SK-MEL-5 (cell line): Measurements from ENCODE around the gene HIC1. TPM values are rescaled to one million over a fixed set of nuclear protein-coding genes. Genes with fewer than 3 reads are reported as not detected.

ENCODE experiments used
- DNase-seq: peaks from one replicate; pipeline ENCODE4 v3.0.0-alpha.2; 2016; ENCODE audit warnings: low read depth, low spot score
- in situ Hi-C: cut with HindIII; loops from 2 replicates; pipeline ENCODE4 v1.10.0; 2016; ENCODE audit warnings: low sequenced_read_pairs, high pct_unique_total_duplicates, low pct_unique_long_range_greater_than_20kb
- total RNA-seq: library from RNA; depleted of rRNA; stranded (reverse); fragments of >200 nt; shearing (Covaris generic); gene quantifications from 2 replicates; pipeline ENCODE4 v1.2.3, GENCODE V29; 2014

The HIC1 gene
- total RNA-seq, 1 experiment from 2014 or later = 0.69 TPM

DNA sequence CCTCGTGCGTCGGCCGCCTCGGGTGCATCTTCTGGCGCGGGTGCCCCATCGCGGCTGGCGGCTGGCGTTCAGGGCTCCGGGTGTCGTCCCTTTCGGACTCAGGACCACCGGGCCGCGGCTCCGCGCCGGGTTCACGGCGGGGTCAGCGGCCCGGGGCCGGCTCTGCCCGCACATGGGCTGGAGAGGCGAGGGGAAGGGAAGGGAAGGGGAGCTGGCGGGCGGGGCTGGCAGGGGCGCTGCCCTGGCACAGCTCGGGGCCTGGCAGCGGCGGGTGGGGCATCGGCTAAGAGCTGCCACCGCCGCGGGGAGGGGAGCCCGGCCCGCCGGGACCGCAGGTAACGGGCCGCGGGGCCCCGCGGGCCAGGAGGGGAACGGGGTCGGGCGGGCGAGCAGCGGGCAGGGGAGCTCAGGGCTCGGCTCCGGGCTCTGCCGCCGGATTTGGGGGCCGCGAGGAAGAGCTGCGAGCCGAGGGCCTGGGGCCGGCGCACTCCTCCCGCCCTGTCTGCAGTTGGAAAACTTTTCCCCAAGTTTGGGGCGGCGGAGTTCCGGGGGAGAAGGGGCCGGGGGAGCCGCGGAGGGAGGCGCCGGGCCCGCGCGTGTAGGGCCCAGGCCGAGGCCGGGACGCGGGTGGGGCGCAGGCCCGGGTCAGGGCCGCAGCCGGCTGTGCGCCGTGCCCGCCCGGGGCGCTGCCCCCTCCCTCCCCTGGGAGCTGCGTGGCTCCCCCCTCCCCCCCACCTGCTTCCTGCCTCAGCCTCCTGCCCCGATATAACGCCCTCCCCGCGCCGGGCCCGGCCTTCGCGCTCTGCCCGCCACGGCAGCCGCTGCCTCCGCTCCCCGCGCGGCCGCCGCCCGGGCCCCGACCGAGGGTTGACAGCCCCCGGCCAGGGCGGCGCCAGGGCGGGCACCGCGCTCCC lies 646 bp downstream of the HIC1 start:
- in situ Hi-C loops = no loop called here
- DNase-seq = no peak

DNA sequence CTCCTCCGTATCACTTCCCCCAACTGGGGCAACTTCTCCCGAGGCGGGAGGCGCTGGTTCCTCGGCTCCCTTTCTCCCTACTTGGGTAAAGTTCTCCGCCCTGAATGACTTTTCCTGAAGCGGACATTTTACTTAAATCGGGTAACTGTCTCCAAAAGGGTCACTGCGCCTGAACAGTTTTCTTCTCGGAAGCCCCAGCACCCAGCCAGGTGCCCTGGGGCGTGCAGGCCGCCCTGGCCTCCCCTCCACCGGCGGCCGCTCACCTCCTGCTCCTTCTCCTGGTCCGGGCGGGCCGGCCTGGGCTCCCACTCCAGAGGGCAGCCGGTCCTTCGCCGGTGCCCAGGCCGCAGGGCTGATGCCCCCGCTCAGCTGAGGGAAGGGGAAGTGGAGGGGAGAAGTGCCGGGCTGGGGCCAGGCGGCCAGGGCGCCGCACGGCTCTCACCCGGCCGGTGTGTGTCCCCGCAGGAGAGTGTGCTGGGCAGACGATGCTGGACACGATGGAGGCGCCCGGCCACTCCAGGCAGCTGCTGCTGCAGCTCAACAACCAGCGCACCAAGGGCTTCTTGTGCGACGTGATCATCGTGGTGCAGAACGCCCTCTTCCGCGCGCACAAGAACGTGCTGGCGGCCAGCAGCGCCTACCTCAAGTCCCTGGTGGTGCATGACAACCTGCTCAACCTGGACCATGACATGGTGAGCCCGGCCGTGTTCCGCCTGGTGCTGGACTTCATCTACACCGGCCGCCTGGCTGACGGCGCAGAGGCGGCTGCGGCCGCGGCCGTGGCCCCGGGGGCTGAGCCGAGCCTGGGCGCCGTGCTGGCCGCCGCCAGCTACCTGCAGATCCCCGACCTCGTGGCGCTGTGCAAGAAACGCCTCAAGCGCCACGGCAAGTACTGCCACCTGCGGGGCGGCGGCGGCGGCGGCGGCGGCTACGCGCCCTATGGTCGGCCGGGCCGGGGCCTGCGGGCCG lies 1.6 kb downstream of the HIC1 start:
- in situ Hi-C loops = no loop called here

DNA sequence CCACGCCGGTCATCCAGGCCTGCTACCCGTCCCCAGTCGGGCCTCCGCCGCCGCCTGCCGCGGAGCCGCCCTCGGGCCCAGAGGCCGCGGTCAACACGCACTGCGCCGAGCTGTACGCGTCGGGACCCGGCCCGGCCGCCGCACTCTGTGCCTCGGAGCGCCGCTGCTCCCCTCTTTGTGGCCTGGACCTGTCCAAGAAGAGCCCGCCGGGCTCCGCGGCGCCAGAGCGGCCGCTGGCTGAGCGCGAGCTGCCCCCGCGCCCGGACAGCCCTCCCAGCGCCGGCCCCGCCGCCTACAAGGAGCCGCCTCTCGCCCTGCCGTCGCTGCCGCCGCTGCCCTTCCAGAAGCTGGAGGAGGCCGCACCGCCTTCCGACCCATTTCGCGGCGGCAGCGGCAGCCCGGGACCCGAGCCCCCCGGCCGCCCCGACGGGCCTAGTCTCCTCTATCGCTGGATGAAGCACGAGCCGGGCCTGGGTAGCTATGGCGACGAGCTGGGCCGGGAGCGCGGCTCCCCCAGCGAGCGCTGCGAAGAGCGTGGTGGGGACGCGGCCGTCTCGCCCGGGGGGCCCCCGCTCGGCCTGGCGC lies 2.4 kb downstream of the HIC1 start:
- DNase-seq = no peak
- in situ Hi-C loops = no loop called here

More for the DNA sequence above, 1.6 kb downstream of the HIC1 start:
- DNase-seq = no peak

DNA sequence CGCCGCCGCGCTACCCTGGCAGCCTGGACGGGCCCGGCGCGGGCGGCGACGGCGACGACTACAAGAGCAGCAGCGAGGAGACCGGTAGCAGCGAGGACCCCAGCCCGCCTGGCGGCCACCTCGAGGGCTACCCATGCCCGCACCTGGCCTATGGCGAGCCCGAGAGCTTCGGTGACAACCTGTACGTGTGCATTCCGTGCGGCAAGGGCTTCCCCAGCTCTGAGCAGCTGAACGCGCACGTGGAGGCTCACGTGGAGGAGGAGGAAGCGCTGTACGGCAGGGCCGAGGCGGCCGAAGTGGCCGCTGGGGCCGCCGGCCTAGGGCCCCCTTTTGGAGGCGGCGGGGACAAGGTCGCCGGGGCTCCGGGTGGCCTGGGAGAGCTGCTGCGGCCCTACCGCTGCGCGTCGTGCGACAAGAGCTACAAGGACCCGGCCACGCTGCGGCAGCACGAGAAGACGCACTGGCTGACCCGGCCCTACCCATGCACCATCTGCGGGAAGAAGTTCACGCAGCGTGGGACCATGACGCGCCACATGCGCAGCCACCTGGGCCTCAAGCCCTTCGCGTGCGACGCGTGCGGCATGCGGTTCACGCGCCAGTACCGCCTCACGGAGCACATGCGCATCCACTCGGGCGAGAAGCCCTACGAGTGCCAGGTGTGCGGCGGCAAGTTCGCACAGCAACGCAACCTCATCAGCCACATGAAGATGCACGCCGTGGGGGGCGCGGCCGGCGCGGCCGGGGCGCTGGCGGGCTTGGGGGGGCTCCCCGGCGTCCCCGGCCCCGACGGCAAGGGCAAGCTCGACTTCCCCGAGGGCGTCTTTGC lies 3.1 kb downstream of the HIC1 start:
- in situ Hi-C loops = no loop called here
- DNase-seq = no peak

DNA sequence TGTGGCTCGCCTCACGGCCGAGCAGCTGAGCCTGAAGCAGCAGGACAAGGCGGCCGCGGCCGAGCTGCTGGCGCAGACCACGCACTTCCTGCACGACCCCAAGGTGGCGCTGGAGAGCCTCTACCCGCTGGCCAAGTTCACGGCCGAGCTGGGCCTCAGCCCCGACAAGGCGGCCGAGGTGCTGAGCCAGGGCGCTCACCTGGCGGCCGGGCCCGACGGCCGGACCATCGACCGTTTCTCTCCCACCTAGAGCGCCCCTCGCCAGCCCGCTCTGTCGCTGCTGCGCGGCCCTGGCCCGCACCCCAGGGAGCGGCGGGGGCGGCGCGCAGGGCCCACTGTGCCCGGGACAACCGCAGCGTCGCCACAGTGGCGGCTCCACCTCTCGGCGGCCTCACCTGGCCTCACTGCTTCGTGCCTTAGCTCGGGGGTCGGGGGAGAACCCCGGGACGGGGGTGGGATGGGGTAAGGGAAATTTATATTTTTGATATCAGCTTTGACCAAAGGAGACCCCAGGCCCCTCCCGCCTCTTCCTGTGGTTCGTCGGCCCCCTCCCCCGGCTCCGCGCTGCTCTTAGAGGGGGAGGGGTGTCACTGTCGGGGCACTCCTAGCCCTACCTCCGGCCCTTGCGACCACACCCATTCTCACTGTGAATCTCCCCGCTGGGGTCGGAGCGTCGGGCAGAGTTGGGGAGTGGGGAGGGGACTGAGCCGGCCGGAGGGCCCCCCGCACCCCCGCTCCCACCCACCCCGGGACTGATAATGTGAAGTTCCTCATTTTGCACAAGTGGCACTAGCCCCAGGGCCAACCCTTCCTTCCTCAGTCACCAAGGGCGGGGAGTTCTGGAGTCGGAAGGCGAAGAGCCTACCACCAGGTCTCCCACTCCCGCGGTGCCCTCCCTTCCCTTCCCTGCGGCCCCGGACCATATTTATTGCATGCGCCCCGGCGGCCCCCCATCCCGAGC lies 4.0 kb downstream of the HIC1 start:
- in situ Hi-C loops = no loop called here
- DNase-seq = no peak

DNA sequence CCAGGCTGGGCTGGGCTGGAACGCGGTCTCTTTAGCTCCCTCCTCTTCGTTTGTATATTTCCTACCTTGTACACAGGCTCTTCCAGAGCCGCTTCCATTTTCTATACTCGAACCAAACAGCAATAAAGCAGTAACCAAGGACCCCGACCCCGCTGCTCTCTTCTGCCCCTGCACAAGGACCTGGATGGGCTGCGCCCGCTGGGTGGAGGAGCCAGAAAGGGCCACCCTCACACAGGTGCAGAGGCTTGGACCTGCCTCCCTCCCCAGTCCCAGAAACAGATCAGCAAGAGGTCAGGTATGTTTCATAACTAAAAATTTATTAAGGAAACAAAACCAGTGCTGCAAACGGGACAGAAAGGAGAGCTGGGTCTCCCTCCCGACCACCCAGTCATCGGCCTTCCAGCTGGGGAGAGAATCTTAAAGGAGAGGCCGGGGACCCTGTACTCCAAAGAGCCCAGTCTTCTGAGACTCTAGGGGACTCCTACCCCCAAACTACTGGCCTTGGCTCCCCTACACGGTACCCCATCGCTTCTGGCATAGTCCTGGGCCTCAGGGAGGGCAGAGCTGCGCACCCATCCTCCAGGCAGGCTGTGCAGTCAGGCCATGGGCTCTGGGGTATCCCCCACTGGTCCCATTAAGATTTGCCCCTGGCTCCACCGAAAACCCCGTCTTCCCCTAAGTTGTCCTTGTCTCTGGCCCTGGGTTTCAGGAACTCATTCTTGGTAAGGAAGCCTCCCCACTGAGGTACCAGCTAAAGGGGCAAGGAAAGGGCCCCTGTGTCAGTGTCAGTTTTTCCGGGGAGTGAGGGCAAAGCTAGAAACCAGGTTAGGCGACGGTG lies 4.9 kb downstream of the HIC1 start:
- in situ Hi-C loops = no loop called here

DNA sequence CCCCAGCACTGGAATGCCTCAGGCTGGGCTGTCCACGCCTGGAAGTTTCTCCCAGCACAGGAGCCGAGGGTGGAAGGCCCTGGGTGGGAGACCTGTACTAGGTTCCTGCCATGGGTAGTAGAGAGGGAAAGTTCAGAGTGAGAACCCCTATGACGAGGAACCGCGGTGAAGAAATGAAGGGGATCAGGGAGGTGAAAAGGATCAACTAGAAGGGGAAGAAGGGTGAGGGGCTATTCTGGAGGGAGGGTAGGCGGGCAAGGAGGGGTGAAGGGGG lies 5.4 kb downstream of the HIC1 start:
- in situ Hi-C loops = no loop called here

More for the DNA sequence above, 4.9 kb downstream of the HIC1 start:
- no peak for DNase-seq

DNA sequence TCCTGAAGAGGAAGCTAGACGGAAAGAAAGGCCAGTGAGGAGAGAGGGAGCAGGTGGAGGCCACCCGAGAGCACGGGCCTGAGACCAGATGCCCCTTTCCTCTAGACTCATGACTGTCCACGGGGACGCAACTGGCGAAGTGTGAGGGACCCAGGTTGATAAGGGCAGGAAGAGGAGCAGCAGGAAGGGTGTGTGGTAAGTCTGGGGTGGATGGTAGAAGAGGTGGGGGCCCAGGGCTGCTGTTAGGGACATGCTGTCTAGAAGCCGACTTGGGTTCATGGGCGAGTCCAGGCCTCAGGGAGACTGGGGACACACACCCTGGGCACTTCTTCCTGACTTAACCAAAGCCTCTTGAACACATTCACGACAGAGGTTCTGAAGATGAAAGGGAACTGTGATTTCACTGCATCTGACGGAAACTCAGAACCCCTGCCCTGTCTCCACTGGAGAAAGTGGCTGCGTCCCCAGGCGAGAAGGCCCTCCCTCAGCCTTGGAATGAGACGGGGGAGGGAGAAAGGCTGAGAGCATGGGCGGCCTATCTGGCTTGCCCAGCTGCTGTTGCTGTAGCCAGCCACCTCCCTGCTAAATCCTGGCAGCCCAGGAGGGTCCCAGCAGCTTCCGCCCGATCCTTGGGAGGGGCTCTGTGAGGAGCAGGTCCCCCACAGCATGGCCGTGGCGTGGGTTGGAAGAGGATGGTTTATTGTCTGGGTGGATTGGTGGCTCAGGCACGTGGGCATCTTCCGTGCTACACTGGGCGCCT lies 6.0 kb downstream of the HIC1 start:
- no peak for DNase-seq

More for the DNA sequence above, 5.4 kb downstream of the HIC1 start:
- no peak for DNase-seq

DNA sequence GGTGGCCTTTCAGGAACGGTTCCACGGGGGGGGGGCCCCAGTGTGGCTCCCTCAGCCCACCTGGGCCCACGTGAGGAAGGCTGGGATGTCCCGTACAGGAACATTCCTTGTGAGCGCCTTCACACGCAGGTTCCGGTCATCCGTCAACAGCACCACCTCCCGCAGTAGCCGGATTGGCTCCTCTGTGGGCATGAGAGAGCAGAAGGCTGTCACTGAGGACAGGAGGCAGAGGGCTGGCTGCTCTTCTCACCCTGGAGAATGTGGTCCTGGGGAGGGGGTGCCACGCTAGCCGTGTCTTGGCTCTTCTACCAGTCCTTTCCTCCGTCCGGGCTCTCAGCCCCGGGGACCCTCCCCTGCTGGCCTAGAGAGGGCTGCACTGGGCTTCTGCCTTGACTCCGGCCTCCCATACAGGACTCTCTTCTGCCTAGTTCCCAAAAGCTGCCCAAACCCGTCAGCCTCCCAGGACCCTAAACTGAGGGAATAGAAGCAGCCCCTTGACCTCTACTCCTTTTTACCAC lies 6.6 kb downstream of the HIC1 start:
- in situ Hi-C loops = no loop called here
- no peak for DNase-seq

More for the DNA sequence above, 6.0 kb downstream of the HIC1 start:
- in situ Hi-C loops = no loop called here

DNA sequence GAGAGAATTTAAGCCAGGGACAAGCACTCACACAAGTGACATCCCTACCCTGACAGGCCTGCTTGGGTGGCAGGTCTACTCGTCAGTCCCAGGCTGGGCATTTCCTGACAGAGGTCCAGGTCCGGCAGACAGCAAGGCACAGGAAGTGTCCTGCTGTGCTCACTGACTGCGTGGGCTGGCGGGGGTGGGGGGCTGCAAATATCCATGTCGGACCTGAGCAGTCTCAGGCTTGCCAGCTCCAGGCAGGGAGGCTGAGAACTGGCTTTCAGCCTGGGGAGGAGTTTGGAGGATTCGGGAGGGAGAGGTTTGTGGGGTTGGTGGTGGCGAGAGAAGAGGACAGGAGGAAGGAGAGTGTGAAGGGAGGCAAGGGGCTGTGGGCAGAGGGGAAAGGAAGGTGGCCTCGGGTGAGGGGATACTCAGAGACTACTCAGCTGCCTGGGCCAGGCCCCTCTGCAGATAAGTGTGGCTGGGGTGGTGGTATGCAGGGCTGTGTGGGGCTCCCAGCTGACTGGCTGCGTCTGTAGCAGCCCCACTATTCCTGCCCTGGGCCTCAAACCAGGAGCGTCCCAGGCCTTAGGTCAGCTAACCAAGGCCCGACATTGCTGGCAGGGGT lies 7.8 kb downstream of the HIC1 start:
- in situ Hi-C loops = no loop called here
- no peak for DNase-seq

DNA sequence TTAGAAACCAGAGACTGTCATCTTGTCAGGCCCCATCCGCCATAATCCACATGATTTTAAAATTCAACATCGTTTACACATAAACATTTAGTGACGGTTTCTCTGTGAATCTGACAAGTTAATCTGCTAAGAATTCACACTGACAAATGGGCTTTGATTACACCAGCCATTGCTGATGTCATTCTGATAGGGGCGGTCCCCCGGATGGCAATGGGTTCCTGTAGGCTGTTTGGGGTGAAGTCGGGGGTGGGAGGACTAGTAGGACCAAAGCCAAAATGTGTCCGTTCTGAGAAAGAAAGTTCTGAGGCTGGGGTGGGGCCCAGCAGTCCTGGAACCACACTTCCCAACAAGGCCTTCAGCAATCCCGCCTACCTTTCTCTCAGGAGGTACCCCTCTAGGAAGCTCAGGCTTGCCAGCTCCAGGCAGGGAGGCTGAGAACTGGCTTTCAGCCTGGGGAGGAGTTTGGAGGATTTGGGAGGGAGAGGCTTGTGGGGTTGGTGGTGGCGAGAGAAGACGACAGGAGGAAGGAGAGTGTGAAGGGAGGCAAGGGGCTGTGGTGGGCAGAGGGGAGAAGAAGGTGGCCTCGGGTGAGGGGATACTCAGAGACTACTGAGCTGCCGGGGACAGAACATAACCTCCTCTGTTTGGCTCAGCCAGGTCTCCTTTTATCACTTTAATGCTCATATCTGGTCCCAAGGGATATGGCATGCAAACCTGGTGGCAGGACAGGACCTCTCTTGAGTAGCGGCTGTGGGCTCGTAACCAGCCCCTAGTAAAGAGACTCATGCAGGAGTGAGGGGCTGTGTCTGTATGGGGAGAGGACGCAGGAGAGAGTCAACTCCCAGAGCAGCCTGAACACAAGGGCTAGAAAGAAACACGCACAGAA lies 8.6 kb downstream of the HIC1 start:
- in situ Hi-C loops = no loop called here
- no peak for DNase-seq

DNA sequence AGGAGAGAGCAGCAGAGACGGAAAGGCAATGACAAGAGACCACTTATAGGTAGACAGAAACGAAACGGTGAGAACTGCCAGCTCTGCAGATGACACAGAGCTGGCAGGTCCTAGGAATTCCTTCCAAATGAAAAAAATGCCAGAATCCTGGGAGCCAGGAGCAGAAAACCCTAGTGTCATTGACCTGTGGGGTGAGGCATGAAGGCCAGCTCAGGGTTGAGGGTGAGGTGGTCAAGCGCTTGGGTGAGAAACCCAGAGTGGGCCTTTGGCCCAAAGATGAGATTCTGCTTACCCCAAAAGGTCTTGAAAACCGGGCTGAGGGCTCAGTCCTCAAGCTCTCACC lies 9.2 kb downstream of the HIC1 start:
- DNase-seq = no peak
- in situ Hi-C loops = no loop called here

DNA sequence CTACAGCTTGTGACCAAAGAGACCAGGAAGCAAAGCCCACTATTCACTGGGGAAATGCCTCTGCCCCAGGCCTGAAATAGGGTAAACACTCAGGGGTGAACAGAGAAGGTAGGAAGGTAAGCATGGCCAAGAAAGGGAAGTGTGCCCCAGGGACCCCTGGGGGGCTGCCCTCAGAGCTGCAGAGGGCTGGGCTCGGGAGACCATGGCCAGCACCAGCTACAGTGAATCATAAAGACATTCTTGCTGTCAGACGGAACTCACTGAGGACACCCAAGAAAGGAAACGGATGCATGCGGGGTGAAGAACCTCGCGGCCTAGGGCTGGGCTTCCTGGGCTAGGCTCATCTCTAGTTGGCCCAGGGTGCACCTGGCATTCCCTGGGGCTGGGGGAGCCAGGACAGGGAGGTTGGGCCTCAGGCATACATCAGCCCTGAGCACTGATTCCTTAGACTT lies 9.6 kb downstream of the HIC1 start:
- in situ Hi-C loops = no loop called here
- DNase-seq = no peak
